HG03354 (cell line): ENCODE results near the gene MAP1LC3B2.

Experiments used
- ATAC-seq: cut with Tn5 transposase; IDR thresholded peaks from one replicate; pipeline ENCODE4 v1.9.1; 2021; ENCODE audit warnings: mild to moderate bottlenecking; ENCODE audit not compliant: unreplicated experiment, poor library complexity, severe bottlenecking

MAP1LC3B2 gene

GRCh38 chr12:116559162-116559935 is at the start of gene MAP1LC3B2:
Gene MAP1LC3B2, plus strand, starts transcription at chr12:116559381. Its CDS starts 16,562 bp downstream, at chr12:116575943.
- ATAC-seq = peak; percentile 87

- no peak for ATAC-seq
Measured at GRCh38 chr12:116513944-116514343, 45.2 kb upstream of the MAP1LC3B2 start.

- ATAC-seq = no peak
Measured at GRCh38 chr12:116515684-116516083, 43.5 kb upstream of the MAP1LC3B2 start.

- ATAC-seq = no peak
Measured at GRCh38 chr12:116516657-116517056, 42.5 kb upstream of the MAP1LC3B2 start.

GRCh38 chr12:116517431-116518045 is 41.6 kb upstream of the MAP1LC3B2 start:
- no peak for ATAC-seq

- no peak for ATAC-seq
Measured at GRCh38 chr12:116520225-116520760, 38.9 kb upstream of the MAP1LC3B2 start.

GRCh38 chr12:116520801-116521471 is 38.2 kb upstream of the MAP1LC3B2 start:
- ATAC-seq = no peak

GRCh38 chr12:116524311-116524710 is 34.9 kb upstream of the MAP1LC3B2 start:
- ATAC-seq = no peak

GRCh38 chr12:116524964-116525379 is 34.2 kb upstream of the MAP1LC3B2 start:
- ATAC-seq = no peak

GRCh38 chr12:116525418-116526001 is 33.7 kb upstream of the MAP1LC3B2 start:
- no peak for ATAC-seq

GRCh38 chr12:116528065-116528464 is 31.1 kb upstream of the MAP1LC3B2 start:
- ATAC-seq = no peak

GRCh38 chr12:116528498-116528897 is 30.7 kb upstream of the MAP1LC3B2 start:
- ATAC-seq = no peak

GRCh38 chr12:116529048-116529447 is 30.1 kb upstream of the MAP1LC3B2 start:
- no peak for ATAC-seq

GRCh38 chr12:116529686-116530085 is 29.5 kb upstream of the MAP1LC3B2 start:
- ATAC-seq = no peak

GRCh38 chr12:116532428-116532827 is 26.8 kb upstream of the MAP1LC3B2 start:
- no peak for ATAC-seq

- ATAC-seq = peak; percentile 10
Measured at GRCh38 chr12:116532986-116533342, 26.2 kb upstream of the MAP1LC3B2 start.

GRCh38 chr12:116533343-116534251 is 25.6 kb upstream of the MAP1LC3B2 start:
- peak; percentile 65 for ATAC-seq

GRCh38 chr12:116534311-116535121 is 24.7 kb upstream of the MAP1LC3B2 start:
- no peak for ATAC-seq
